GM12891 (cell line): ENCODE results near the gene ZBTB20.

Experiments
- POLR2A ChIP-seq: IDR thresholded peaks from 2 replicates; pipeline ENCODE4 v1.6.1; 2011; ENCODE audit warnings: low read depth, low read length, control low read depth
- POLR2AphosphoS5 ChIP-seq: IDR thresholded peaks from 2 replicates; pipeline ENCODE4 v1.6.1; 2011; ENCODE audit warnings: low read depth, low read length, control low read depth
- TAF1 ChIP-seq: IDR thresholded peaks from 2 replicates; pipeline ENCODE4 v1.6.1; 2011; ENCODE audit warnings: low read depth, low read length, control low read depth

GRCh38 chr3:114645392-114645791 lies 501.7 kb downstream of the ZBTB20 start:
- TF ChIP-seq TAF1 = no peak
- no peak for TF ChIP-seq POLR2A
- TF ChIP-seq POLR2AphosphoS5 = no peak
